GM19351 (cell line): Measurements from ENCODE around the gene ELL.
"Not testable (repeated sequence)": the region's sequence is repeated elsewhere in the genome, so short reads cannot be mapped to it uniquely, and the experiment has no call there.

Source experiments
- ATAC-seq: cut with Tn5 transposase; IDR thresholded peaks from one replicate; pipeline ENCODE4 v1.9.1; 2021; ENCODE audit warnings: mild to moderate bottlenecking, moderate library complexity; ENCODE audit not compliant: unreplicated experiment

Gene ELL

DNA sequence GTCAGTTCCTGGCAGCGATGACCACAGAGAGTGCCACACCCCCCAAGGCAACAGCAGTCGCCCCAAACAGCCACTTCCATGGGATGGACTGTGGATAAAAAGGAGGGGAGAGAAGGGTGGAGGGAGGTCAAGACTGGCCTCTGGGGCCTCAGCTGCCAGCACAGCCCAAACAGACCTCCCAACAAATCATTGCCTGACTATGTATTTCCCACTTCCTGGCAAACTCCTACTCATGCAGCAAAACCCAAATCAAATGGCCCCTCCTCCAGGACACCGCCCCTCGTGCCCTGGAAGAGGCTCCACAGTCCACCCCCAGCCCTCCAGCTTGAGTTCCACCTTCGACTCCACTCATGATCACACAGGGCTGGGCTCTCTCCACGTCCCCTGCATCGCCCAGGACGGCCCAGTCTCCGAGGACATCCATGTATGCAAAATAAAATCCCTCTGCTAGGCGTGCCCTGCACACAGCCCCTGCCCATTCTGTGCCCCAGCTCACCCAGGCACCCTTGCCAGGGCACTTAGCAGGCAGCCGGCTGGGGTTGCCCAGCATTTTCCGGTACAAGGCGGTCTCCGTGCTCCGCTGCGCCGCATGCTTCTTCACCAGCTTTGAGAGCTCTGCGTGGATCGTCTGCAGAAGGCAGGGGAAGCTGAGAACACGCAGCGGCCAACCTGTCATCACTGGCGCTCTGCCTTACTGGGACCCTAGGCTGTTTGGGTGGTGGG is 10.5 kb upstream of the ELL start:
- ATAC-seq = no peak

DNA sequence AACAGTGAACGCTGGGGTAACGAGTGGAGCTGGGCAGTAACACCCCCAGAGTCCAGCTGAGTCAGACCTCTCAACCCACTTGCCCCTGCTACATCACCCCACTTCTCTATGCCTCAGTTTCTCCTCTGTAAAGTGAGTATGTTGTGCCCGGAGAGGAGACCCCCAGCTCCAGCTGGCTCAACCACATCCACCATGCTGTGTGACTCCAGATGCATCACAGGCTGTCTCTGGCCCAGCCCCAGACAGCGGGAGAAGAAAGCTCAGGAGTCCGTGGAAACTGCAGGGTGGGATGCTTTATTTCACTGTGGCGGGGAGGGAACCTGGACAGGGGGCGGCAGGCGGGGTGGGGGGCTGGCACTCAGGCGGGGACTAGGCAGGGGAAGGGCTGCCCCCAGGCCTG is 9.6 kb upstream of the ELL start:
- ATAC-seq = no peak

DNA sequence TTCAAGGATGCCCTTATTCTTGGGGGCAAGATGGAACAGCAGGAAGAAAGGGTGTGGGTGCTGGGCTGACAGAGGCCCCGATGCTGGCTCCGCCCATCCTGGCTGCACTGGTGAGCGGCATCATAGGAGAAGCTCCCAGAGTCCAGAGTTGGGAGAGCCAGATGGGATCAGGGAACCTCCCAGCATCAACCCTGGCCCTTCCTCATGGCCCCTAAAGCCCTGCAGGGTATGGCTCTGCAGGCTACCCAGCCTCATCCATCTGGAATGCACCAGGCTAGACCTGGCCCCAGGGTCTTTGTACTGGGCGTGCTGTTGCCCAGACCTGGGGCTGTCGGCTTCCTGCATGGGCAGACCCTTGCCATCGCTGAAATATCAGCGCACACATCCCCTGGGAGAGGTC is 7.9 kb upstream of the ELL start:
- ATAC-seq = no peak

GRCh38 chr19:18526316-18526715 is 4.4 kb upstream of the ELL start:
- ATAC-seq = no peak

DNA sequence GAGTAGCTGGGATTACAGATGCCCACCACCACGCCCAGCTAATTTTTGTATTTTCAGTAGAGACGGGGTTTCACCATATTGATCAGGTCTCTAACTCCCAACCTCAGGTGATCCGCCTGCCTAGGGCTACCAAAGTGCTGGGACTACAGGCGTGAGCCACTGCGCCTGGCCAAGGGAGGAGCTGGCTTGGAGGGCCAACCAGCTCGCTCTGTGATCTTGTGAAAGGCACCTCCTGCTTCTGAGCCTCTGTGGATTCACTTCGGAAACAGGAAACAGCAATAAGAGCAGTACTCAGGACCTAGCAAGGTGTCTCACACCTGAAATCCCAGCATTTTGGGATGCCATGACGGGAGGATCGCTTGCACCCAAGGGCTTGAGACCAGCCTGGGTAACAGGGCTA is 2.0 kb upstream of the ELL start:
- ATAC-seq = no peak

DNA sequence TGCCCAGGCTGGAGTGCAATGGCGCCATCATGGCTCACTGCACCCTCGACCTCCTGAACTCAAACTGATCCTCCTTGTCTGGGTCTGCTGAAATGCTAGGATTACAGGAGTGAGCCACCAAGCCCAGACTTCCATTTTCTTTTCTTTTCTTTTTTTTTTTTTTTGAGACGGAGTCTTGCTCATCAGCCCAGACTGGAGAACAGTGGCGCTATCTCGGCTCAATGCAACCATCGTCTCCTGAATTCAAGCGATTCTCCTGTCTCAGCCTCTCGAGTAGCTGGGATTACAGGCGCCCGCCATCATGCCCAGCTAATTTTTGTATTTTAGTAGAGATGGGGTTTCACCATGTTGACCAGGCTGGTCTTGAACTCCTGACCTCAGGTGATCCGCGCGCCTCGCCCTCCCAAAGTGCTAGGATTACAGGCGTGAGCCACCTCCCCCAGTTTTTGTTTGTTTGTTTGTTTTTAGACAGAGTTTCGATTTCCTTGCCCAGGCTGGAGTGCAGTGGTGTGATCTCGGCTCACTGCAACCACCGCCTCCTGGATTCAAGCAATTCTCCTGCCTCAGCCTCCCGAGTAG is 1.1 kb upstream of the ELL start:
- ATAC-seq = not testable (repeated sequence)

DNA sequence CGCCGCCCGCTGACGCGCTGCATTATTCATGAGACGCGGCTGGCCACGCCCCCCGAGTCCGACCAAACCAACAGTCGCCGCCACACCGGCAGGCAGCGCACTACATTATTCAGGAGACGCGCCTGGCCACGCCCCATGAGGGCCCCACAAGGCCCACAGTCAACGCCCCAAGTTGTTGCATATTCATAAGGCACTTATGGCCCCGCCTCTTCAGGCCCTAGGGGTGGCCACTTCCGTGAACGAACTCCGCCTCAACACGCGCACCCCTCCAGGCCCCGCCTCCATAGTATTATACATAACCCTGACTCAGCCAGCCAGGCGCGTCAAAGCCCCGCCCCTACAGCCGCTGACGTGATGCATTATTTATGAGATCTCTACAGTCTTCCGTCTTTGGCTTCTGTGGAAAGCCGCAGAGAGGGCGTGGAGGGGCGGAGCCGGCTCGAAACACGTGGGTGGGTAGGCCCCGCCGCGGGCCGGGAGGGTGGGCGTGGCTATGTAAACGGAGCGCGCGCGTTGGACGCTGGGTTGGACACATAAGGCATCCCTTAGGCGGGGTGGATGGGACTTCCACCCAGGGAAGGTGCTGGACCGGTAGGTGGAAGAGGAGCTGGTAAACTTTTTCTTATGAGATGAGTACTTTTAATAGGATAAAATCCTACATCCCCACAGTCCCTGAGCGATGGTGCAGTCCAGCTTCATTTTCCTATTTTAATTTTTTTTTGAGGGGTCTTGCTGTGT is 423 bp upstream of the ELL start:
- peak; percentile 85 for ATAC-seq

GRCh38 chr19:18520848-18521691 is 800 bp downstream of the ELL start:
- ATAC-seq = no peak

- ATAC-seq = no peak
Measured at GRCh38 chr19:18519962-18520847, 1.7 kb downstream of the ELL start.

GRCh38 chr19:18518639-18519038 is 3.2 kb downstream of the ELL start:
- no peak for ATAC-seq

- no peak for ATAC-seq
Measured at GRCh38 chr19:18517606-18518005, 4.3 kb downstream of the ELL start.

DNA sequence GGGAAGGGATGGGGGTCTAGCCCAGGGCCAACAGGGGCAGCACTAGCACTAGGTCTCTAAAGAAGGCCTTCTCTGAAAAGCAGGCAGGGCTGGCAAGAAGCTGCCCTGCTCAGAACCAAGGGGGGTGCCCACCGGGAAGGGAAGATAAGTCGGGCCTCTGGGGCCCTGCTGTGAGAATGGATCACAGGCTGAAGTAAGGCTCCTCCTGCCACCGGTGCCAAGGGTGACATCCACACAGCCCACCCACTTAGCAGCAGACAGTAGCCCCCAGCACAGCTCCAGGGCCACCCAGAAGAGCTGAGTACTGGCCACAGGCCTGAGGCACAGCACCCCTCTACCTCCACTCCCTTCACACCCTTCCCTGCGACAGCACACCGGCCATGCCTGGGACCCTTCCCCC is 5.9 kb downstream of the ELL start:
- ATAC-seq = no peak

- no peak for ATAC-seq
Measured at GRCh38 chr19:18514800-18515682, 6.8 kb downstream of the ELL start.

GRCh38 chr19:18513868-18514267 is 8.0 kb downstream of the ELL start:
- ATAC-seq = no peak

DNA sequence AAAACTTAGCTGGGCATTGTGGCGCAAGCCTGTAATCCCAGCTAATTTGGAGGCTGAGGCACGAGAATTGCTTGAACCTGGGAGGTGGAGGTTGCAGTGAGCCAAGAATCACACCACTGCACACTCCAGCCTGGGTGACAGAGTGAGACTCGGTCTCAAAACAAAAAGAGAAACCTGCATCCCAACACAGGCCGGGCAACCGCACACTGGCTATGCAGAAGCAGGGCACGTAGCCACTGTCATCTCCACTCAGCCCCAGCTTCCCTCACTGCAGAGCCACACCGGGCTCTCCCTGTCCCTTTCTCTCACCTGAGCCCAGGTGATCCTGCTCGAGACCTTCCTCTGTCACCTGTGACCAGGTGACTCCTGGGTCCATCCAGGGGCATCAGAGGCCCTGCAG is 11.7 kb downstream of the ELL start:
- no peak for ATAC-seq

GRCh38 chr19:18508585-18508984 is 13.3 kb downstream of the ELL start:
- ATAC-seq = no peak

DNA sequence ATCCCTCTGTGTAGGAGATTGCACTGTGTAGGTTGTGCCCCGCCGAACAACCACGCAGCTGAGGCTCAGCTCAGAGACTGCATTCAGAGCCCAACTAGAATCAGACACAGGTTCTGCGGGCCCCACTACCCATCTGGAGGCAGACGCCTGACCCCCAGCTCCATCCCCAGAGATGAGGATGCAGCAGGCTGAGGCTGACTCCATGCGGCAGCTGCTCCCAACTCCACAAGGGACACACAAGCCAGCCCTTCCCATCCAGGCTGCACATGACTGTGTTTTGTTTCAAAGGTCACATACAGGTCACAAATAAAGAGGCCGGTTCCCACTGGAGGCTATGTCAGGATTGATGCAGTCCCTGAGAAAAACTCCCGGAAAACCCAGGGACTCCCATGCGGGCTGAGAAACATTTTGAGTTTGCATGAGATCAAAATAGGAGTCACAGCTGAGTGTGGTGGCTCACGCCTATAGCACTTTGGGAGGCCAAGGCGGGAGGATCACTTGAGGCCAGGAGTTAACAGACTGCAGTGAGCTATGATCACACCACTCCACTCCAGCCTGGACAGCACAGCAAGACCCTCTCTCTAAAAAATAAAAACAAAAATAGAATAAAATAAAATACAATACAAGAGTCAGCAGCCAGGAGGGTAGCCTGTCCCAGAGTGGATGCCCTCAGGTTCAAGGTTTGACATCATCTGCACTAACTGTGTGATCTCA is 14.0 kb downstream of the ELL start:
- ATAC-seq = no peak

DNA sequence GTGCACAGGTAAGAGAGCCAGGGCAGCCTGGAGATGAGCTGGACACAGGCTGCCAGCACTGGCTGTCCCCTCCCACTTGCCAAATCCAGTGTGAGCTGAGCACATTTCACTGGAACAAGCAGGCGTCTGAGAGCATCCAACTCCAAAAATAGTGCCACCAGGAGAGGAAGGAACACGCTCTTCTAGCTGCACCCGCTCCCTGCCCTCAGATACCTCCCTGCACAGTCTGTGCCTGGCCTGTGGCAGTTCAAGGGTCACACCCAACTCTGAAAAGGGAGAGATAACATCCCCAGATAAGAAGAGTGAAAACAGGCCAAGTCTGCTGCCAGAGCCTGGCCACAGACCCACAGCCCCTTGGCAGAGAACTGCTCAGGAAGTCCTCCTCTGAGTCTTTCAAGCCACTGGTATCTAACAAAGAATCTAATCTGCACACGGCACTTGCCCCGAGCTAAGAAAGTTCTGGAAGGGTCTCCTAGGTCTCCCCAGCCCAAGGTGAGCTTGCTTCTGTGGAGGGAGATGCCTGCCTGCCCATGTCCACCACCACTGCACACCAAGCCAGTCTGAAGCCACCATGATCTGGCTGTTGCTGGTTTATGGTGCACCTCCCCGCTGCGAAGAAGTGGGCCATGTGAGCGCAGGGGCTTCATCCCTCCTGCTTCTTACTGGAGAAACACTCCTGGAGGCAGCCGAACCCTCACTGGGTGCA is 14.7 kb downstream of the ELL start:
- no peak for ATAC-seq
